Jurkat, Clone E6-1 (cell line): ENCODE results near the gene NAA40. TPM values are rescaled to one million over a fixed set of nuclear protein-coding genes. Genes with fewer than 3 reads are reported as not detected.

Experiments
- DNase-seq: peaks from one replicate; pipeline ENCODE4 v3.0.0-alpha.2; 2011; ENCODE audit warnings: low read depth, low spot score
- H3K4me3 ChIP-seq: 2 replicates; pipeline ENCODE4 v1.5.1; 2011; ENCODE audit warnings: mild to moderate bottlenecking, low read length, control low read depth, moderate library complexity
- polyA plus RNA-seq: library from polyadenylated mRNA; unstranded; fragments of >200 nt; gene quantifications from one replicate; pipeline ENCODE4 v1.2.1, GENCODE V29; 2012; ENCODE audit warnings: missing spikeins; ENCODE audit not compliant: insufficient read length, insufficient read depth

NAA40 gene
- 42.1 TPM for polyA plus RNA-seq

- peak within 1 kb of the TSS; percentile 88 for H3K4me3 ChIP-seq
- DNase-seq, result peak; percentile 92
Measured at GRCh38 chr11:63938479-63939396, at the start of gene NAA40. TSS of gene NAA40 (plus strand) at chr11:63939002. CDS start at chr11:63939097, 95 bp downstream.

- no peak for DNase-seq
- H3K4me3 ChIP-seq, result no peak overlapping the region
Measured at GRCh38 chr11:63889344-63889743, 49.5 kb upstream of the NAA40 start.

DNA sequence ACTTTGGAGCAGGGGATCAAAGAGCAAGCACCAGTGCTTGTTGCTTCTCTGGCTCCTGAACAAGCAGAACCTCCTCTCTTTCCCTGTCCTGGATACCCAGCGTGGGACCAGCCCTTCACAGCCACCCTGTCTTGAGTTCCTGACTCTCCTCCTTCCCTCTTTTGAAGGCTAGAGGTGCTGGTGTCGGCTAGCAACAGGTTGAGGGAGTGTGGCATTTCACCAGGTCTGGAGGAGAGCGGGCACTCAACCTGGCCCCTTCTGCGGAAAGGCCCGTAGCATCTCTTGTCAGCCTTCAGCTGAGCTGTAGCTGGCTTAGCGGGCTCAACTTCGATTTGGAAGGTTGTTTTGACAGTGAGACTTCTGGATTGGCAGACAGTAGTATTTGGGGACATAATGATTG is 48.4 kb upstream of the NAA40 start:
- no peak for DNase-seq
- no peak overlapping the region for H3K4me3 ChIP-seq

DNA sequence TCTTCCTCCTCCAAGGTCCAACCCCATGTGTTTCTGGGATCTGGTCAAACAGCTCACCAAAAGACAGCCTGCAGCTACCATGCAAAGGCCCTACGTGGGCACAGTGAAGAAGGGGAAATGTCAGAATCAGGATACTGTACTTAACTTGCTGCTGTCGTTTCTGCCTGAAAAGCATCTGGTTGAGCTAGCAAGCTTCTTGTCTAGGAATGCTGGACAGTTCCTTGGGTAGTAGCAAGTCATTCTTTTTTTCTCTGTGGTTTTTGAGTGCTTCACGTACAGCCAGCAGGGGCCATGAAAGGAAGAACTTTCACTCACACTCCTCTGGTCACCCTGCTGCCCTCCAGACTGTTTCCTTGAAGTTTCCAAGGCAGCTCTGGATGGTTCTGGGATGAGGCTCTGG is 46.6 kb upstream of the NAA40 start:
- H3K4me3 ChIP-seq, result no peak overlapping the region
- peak; percentile 38 for DNase-seq

DNA sequence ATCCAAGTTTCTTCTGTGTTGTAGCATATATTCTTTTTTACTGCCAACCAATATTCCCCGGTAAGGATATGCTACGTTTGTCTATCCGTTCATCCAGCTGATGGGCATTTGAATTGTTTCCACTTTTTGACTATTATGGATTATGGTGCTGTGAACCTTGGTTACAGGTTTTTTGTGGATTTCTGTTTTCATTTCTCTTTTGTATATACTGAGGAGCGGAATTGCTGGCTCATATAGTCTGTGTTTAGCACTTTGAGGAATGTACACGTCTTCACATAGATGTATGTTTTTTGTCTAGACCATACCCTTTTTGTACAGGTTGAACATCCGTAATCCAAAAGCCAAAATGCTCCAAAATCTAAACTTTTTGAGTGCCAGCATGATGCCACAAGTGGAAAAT is 45.4 kb upstream of the NAA40 start:
- H3K4me3 ChIP-seq, result no peak overlapping the region
- no peak for DNase-seq

DNA sequence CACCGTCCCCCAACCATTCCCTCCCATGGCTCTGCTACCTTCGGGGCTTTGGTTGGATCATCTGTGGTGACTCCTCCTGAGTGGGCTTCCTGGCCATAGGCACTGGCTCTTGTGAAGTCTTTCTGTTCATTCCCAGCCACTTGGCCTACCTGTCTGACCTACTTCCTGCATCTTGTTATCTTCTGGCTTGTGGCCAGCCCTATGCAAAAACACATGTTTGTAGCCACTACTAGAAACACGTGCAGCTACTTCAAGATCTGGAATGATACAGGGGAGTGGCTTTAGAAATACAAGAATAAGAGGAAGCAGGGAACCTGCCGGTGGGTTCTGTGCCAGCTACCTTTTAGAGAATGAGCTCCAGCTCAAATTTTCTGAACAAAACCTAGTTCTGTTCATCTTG is 42.7 kb upstream of the NAA40 start:
- DNase-seq, result no peak
- no peak overlapping the region for H3K4me3 ChIP-seq

GRCh38 chr11:63897459-63898146 is 41.2 kb upstream of the NAA40 start:
- no peak overlapping the region for H3K4me3 ChIP-seq
- no peak for DNase-seq

GRCh38 chr11:63901660-63902059 is 37.1 kb upstream of the NAA40 start:
- H3K4me3 ChIP-seq, result no peak overlapping the region
- no peak for DNase-seq

DNA sequence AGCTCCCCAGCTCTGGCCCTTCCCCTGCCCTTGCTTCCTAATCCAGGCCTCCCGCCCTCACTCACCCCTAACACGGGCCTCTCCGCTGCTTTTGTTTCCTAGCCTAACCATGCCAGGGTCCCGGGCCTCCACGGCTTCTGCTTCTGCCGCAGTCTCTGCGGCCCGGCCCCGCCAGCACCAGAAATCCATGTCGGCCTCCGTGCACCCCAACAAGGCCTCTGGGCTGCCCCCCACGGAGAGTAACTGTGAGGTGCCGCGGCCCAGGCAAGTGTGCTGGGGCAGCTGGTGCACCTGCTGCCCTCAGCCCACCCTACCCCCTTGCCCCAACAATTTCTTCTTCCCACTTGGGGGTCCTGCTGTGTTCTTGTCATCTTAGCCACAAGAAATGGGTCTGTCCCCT is 34.9 kb upstream of the NAA40 start:
- H3K4me3 ChIP-seq, result no peak overlapping the region
- no peak for DNase-seq

DNA sequence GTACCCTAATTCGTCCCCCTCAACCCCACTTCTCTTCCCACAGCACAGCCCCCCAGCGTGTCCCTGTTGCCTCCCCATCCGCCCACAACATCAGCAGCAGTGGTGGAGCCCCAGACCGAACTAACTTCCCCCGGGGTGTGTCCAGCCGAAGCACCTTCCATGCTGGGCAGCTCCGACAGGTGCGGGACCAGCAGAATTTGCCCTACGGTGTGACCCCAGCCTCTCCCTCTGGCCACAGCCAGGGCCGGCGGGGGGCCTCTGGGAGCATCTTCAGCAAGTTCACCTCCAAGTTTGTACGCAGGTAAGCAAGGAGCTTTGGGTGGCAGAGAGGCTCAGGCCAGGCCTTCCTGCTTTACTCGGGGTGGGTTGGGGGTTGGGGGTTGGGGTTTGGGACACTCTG is 34.1 kb upstream of the NAA40 start:
- H3K4me3 ChIP-seq, result no peak overlapping the region
- DNase-seq, result no peak

DNA sequence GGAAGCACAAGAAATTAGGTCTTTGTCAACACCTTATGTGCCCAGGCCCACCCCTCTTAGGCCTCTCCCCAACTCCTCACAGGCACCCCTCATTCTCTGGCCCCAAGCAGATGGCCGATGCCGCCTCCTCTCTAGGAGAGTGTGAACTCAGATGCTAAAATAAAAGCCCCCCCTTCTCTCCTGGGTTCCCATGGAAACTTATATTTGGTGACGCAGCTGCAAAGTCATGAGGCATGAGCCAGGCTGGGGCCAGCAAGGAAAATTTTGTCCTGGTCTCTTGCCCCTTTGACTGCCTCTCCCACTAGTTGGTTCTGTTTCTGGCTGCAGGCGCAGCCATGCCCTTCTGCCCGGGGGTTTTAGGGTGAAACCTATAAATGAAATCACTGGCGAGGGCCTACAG is 33.6 kb upstream of the NAA40 start:
- DNase-seq, result no peak
- no peak overlapping the region for H3K4me3 ChIP-seq

DNA sequence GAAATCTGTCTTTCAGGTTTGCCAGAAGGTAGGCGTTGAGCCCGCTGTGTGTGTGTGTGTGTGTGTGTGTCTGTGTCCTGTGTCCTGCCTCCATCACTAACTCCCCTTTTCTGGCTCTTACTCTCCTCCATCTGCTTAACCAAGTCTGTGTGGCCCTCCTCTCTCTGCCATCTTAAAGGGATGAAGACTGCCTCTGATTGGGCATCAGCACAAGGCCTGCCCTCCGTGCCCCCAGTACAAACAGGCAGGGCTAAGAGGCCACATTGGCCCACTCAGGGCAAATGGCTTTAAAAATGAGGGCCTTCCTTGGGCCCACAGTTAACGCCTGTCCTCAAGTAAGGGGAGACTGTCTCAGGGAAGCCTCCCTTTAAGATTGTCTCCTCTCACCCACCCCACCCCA is 32.7 kb upstream of the NAA40 start:
- H3K4me3 ChIP-seq, result no peak overlapping the region
- DNase-seq, result no peak

DNA sequence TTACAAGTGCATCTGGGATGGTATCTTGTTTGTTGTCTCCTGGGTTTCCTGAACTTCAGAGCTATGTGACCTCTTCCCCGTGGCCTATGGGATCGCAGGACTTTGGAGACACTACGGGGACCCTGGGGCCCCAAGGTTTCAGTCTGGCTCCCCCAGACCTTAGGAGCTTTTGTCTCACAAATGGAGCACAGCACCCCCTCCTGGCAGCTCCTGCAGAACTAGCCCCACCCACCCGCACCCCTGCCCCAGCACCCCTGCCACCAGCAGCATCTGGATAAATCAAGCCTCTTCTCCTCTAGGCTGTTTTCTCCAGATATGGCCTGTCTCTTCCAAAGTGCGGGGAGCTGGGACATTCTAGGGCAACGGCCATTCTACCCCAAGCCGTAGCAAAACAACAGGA is 32.2 kb upstream of the NAA40 start:
- no peak for DNase-seq
- H3K4me3 ChIP-seq, result no peak overlapping the region

GRCh38 chr11:63907063-63907462 is 31.7 kb upstream of the NAA40 start:
- no peak overlapping the region for H3K4me3 ChIP-seq

DNA sequence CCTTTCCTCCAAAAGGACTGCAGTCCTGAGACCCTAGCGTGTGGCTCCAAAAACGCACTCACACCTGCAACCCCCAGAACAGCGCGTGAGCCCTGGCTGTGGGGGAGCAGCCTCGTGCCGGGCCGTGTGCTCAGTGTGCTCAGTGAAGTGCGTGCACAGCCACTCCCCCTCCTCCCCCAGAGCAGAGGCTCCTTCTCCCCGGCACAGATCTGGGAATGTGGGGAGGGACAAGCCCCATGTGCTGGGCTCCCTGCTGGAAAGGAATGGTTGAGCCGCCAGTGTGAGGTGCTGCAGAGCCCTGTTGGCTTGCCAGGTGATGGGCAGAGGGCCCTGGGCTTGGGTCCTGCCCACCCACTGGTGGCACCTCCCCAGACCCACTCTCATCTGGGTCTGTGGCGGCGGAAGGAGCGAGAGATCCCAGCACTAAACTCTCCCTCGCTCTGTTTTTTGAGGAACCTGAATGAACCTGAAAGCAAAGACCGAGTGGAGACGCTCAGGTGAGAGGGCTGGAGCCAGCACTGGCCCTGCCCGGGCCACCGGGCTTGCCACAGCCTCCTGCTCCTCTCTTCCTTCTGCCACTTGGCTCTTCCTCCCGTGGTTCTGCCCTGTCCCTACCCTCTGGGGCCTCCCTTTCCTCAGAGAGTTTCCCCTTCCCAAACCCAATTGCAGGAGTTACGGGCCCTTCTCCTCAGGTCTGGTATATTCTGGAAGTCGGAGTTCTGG is 30.8 kb upstream of the NAA40 start:
- DNase-seq, result no peak
- no peak overlapping the region for H3K4me3 ChIP-seq

More at GRCh38 chr11:63907063-63907462, 31.7 kb upstream of the NAA40 start:
- no peak for DNase-seq

GRCh38 chr11:63908631-63909401 is 30.0 kb upstream of the NAA40 start:
- H3K4me3 ChIP-seq, result no peak overlapping the region
- no peak for DNase-seq

DNA sequence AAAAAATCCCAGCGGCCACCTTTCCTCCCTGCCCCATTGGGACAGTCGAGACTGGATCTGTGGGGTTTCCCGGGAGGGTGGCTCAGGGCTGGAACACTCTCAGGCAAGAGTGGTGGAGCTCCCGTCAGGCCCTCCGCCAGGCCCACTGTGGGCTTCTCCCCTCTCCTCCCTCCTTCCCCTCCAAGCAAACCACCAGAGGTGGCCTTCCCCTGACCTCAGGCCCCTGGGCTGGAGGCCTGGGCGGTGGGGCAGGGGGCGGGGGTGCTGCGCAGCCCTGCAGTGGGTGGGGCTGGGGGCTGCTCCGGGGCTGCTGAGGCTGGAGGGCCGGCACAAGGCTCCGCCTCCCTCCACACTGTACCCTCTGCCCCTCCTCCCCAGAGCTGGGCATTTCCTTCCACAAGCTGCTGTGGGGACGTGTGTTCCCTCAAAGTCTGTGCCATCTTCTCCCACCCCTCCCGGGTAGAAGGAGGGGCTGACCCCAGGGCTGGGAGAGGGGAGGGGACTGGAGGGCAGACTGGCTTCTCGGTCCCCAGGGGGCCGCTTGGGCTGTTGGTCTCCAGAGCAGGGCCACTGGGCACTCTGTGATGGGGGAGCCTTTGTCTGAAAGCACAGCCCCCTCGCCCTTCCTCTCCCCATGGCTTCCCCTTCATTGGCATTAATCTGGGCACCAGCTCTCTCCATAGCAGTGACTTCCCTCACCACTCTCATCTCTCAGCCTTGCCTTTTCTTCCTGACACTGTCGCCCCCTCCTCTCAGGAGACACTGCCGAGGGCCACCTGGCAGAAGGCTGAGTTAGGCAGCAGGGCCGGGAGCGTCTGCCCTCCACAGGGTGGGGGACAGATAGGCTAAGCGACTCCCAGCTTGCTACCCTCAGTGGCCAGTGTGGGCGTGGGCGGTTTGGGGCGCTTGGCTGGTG is 29.0 kb upstream of the NAA40 start:
- no peak overlapping the region for H3K4me3 ChIP-seq
- no peak for DNase-seq

GRCh38 chr11:63910675-63911074 is 28.1 kb upstream of the NAA40 start:
- no peak for DNase-seq
- H3K4me3 ChIP-seq, result no peak overlapping the region
